Pancreas (tissue), 10 donors: ENCODE measurements around the gene SLC25A19. TPM values are rescaled to one million over a fixed set of nuclear protein-coding genes. Genes with fewer than 3 reads are reported as not detected.

ENCODE experiments used
- ATAC-seq, 4 donors: fragments of 200-7000 bp; cut with Tn5 transposase; one replicate each; pipeline versions ENCODE4 v1.8.0 to v1.9.1; 2020; ENCODE audit warnings: mild to moderate bottlenecking in 4 of 4, moderate library complexity in 4 of 4
- DNase-seq, 6 donors: peaks; one replicate each; pipeline ENCODE4 v3.0.0-alpha.2; 2020
- FAIRE-seq: peaks from 2 replicates; lab custom pipeline; 2012; peaks lifted over from hg19 to GRCh38; lab: Jason Lieb, UNC
- H3K27ac ChIP-seq, 4 donors: fragments of 200-600 bp; sonication (generic); 1 replicate in 3 of 4; 2 replicates in 1 of 4; pipeline versions ENCODE4 v1.5.0 to v1.8.0; 2020
- H3K27me3 ChIP-seq, 4 donors: fragments of 200-600 bp; one replicate each; pipeline ENCODE4 v1.8.0; 2021
- H3K36me3 ChIP-seq, 3 donors: fragments of 200-600 bp; sonication (generic) in 1 of 3; one replicate each; pipeline versions ENCODE4 v1.5.0 to v1.8.0; 2020 to 2021
- H3K4me1 ChIP-seq, 3 donors: fragments of 200-600 bp; one replicate each; pipeline ENCODE4 v1.8.0; 2021
- H3K4me3 ChIP-seq, 4 donors: fragments of 200-600 bp; sonication (generic) in 2 of 4; one replicate each; pipeline versions ENCODE4 v1.5.0 to v1.8.0; 2020 to 2021
- H3K9me3 ChIP-seq, 4 donors: fragments of 200-600 bp; one replicate each; pipeline ENCODE4 v1.8.0; 2021
- CTCF ChIP-seq, 4 donors: fragments of 200-600 bp; sonication (generic) in 3 of 4; IDR thresholded peaks; one replicate each; pipeline versions ENCODE4 v1.5.0 to v1.8.0; 2021; ENCODE audit warnings: antibody characterized with exemption in 4 of 4
- WGBS, 2 donors: extraction: QIAGEN DNeasy Blood & Tissue Kit; methylation state at CpG; one replicate each; pipeline ENCODE4 v1.1.7; 2013; 5-methylcytosine and 5-hydroxymethylcytosine counted together
- intact Hi-C, 3 donors: fragments of 100-400 bp; cut with DNase I; formaldehyde crosslinking; loops; one replicate each; pipeline versions ENCODE4 v1.11.1 to v1.14.2; 2022
- polyA plus RNA-seq, 2 donors: library from polyadenylated mRNA; stranded (reverse); fragments of 200-250 nt; gene quantifications; one replicate each; pipeline ENCODE4 v1.2.3, GENCODE V29; 2013
- total RNA-seq, 6 donors: library from RNA; stranded (reverse); fragmentation: NEBNext Ultra II Directional in 4 of 6; extraction: Animal tissue kit (Norgen Biotek cat#: 25700) in 4 of 6; gene quantifications; one replicate each; pipeline versions ENCODE4 v1.2.1 to v1.2.4, GENCODE V29; 2021 to 2023
- donor health status: healthy with polysubstance abuse.
- donor health status: DM: no; HTN: no; CAD: no; lungs with moderate emphysema.
- donor health status: DM: no; HTN: no; CAD: no.
- donor health status: control.
- donor health status: control.
- donor health status: Bipolar disorder and iron deficiency.
- donor health status: DM: yes; HTN: yes; CAD: no.
- donor health status: DM: no; HTN: no; CAD: no.
- donor health status: DM: no; HTN: no; CAD: no.
- donor health status: DM: yes; HTN: yes; CAD: no.

Gene SLC25A19
- total and polyA plus RNA-seq, 8 donors: 4.4 to 10.8 (median 7.6) TPM

GRCh38 chr17:75250009-75250471 lies 39.2 kb downstream of the SLC25A19 start:
- peak in 3 of 4 donors; percentile 43 to 67 (median 49) for ATAC-seq
- no peaks in the 10 kb centered on the region for H3K27me3 ChIP-seq
- FAIRE-seq: no peak
- WGBS, 2 donors: 75 to 79% methylated on average over 11 of the region's 11 CpGs
- H3K27ac ChIP-seq: no peak overlapping the region
- TF ChIP-seq CTCF (IDR thresholded peaks at IDR 0.05): no peak
- intact Hi-C loops: no loop called here
- no peaks in the 10 kb centered on the region for H3K9me3 ChIP-seq
- peaks cover under 1 to 14% (median 5%) of the 10 kb centered on the region in 3 donors for H3K36me3 ChIP-seq
- H3K4me1 ChIP-seq: no peaks in the 10 kb centered on the region
- no peak for DNase-seq
- H3K4me3 ChIP-seq: no peak overlapping the region

GRCh38 chr17:75249564-75249963 lies 39.7 kb downstream of the SLC25A19 start:
- Histone ChIP-seq H3K4me3 (no peak overlapping the region), H3K9me3 (no peaks in the 10 kb centered on the region), H3K27ac (no peak overlapping the region), H3K36me3 (peaks cover 2 to 17% (median 5%) of the 10 kb centered on the region in 3 donors), H3K4me1 (no peaks in the 10 kb centered on the region), H3K27me3 (no peaks in the 10 kb centered on the region)
- 72 to 75% methylated on average over 4 of the region's 4 CpGs for WGBS, 2 donors
- intact Hi-C loops: no loop called here
- no peak for DNase-seq
- TF ChIP-seq CTCF (IDR thresholded peaks at IDR 0.05): no peak
- no peak for ATAC-seq
- FAIRE-seq: no peak

GRCh38 chr17:75246404-75246803 lies 42.8 kb downstream of the SLC25A19 start:
- no peak overlapping the region for H3K4me3 ChIP-seq
- TF ChIP-seq CTCF (IDR thresholded peaks at IDR 0.05): no peak
- H3K4me1 ChIP-seq: no peaks in the 10 kb centered on the region
- no peaks in the 10 kb centered on the region for H3K27me3 ChIP-seq
- 93 to 95% methylated on average over 12 of the region's 12 CpGs for WGBS, 2 donors
- intact Hi-C loops: no loop called here
- no peaks in the 10 kb centered on the region for H3K9me3 ChIP-seq
- H3K27ac ChIP-seq: no peak overlapping the region
- FAIRE-seq (no peak), DNase-seq (no peak), ATAC-seq (no peak)
- peaks cover 7 to 46% (median 21%) of the 10 kb centered on the region in 3 donors for H3K36me3 ChIP-seq

- no peaks in the 10 kb centered on the region for H3K27me3 ChIP-seq
- no peak for TF ChIP-seq CTCF (IDR thresholded peaks at IDR 0.05)
- 88 to 91% methylated on average over 6 of the region's 6 CpGs for WGBS, 2 donors
- no peak overlapping the region for H3K4me3 ChIP-seq
- no peak overlapping the region for H3K27ac ChIP-seq
- intact Hi-C loops: no loop called here
- FAIRE-seq (no peak), DNase-seq (no peak), ATAC-seq (no peak)
- peaks cover 7 to 56% (median 27%) of the 10 kb centered on the region in 3 donors for H3K36me3 ChIP-seq
- no peaks in the 10 kb centered on the region for H3K9me3 ChIP-seq
- no peaks in the 10 kb centered on the region for H3K4me1 ChIP-seq
Measured at GRCh38 chr17:75245011-75245410, 44.2 kb downstream of the SLC25A19 start.

GRCh38 chr17:75244133-75244866 lies 44.9 kb downstream of the SLC25A19 start:
- Histone ChIP-seq H3K4me1 (no peaks in the 10 kb centered on the region), H3K4me3 (no peak overlapping the region), H3K27ac (no peak overlapping the region), H3K27me3 (no peaks in the 10 kb centered on the region), H3K9me3 (no peaks in the 10 kb centered on the region), H3K36me3 (peaks cover 7 to 57% (median 31%) of the 10 kb centered on the region in 3 donors)
- FAIRE-seq (no peak), DNase-seq (no peak), ATAC-seq (no peak)
- WGBS, 2 donors: 89 to 90% methylated on average over 22 of the region's 22 CpGs
- no peak for TF ChIP-seq CTCF (IDR thresholded peaks at IDR 0.05)
- intact Hi-C loops: no loop called here
